ENCODE measurements around the gene MATR3. TPM values are rescaled to one million over a fixed set of nuclear protein-coding genes. Genes with fewer than 3 reads are reported as not detected.

MATR3 gene
- total RNA-seq, 4 donors from 2014 or later: 164 to 234 (median 220) TPM

- no peaks in the 10 kb centered on the region for H3K9me3 ChIP-seq
- no peak overlapping the region for H3K27ac ChIP-seq (replicated peaks in 1 of 4)
- no peak for TF ChIP-seq CTCF (IDR thresholded peaks at IDR 0.05)
- no peak for TF ChIP-seq EP300 (IDR thresholded peaks at IDR 0.05)
- no peak for TF ChIP-seq POLR2AphosphoS5 (IDR thresholded peaks at IDR 0.05)
- TF ChIP-seq POLR2A (IDR thresholded peaks at IDR 0.05; ENCODE audit: low read depth): no peak
- H3K4me1 ChIP-seq: peaks cover 10 to 28% (median 24%) of the 10 kb centered on the region in 4 donors
- no peaks in the 10 kb centered on the region for H3K27me3 ChIP-seq
- no peak for DNase-seq (ENCODE audit: extremely low spot score)
- intact Hi-C loops (cut with DNase I): loop anchor here (2.0 to 5.0 kb wide), 3 partner anchors 439 to 687 kb away; partner anchors contain the start of gene HSPA9
- H3K4me3 ChIP-seq: no peak overlapping the region
- no peaks in the 10 kb centered on the region for H3K36me3 ChIP-seq
- WGBS: 87% methylated on average over 3 of the region's 3 CpGs
These were observed 29.6 kb upstream of the MATR3 start for GRCh38 chr5:139263946-139264345.

GRCh38 chr5:139265001-139265400, 28.5 kb upstream of the MATR3 start:
- intact Hi-C loops (cut with DNase I): no loop called here

GRCh38 chr5:139266236-139266635, 27.3 kb upstream of the MATR3 start:
- Histone ChIP-seq H3K4me1 (peaks cover 18 to 32% (median 28%) of the 10 kb centered on the region in 4 donors), H3K27ac (replicated peaks in 1 of 4) (no peak overlapping the region), H3K4me3 (no peak overlapping the region), H3K9me3 (no peaks in the 10 kb centered on the region), H3K36me3 (no peaks in the 10 kb centered on the region), H3K27me3 (no peaks in the 10 kb centered on the region)
- 85% methylated on average over 11 of the region's 11 CpGs for WGBS
- TF ChIP-seq POLR2AphosphoS5 (IDR thresholded peaks at IDR 0.05) (no peak), POLR2A (IDR thresholded peaks at IDR 0.05; ENCODE audit: low read depth) (no peak), CTCF (IDR thresholded peaks at IDR 0.05) (no peak), EP300 (IDR thresholded peaks at IDR 0.05) (no peak)
- DNase-seq (ENCODE audit: extremely low spot score): no peak
- intact Hi-C loops (cut with DNase I): no loop called here

More at GRCh38 chr5:139265001-139265400, 28.5 kb upstream of the MATR3 start:
- Histone ChIP-seq H3K27ac (replicated peaks in 1 of 4) (no peak overlapping the region), H3K4me3 (no peak overlapping the region), H3K36me3 (no peaks in the 10 kb centered on the region), H3K9me3 (no peaks in the 10 kb centered on the region), H3K4me1 (peaks cover 10 to 29% (median 27%) of the 10 kb centered on the region in 4 donors), H3K27me3 (no peaks in the 10 kb centered on the region)
- TF ChIP-seq EP300 (IDR thresholded peaks at IDR 0.05) (no peak), POLR2A (IDR thresholded peaks at IDR 0.05; ENCODE audit: low read depth) (no peak), POLR2AphosphoS5 (IDR thresholded peaks at IDR 0.05) (no peak), CTCF (IDR thresholded peaks at IDR 0.05) (no peak)
- DNase-seq (ENCODE audit: extremely low spot score): no peak
- 65% methylated on average over 2 of the region's 2 CpGs for WGBS

GRCh38 chr5:139267481-139267880, 26.1 kb upstream of the MATR3 start:
- TF ChIP-seq POLR2AphosphoS5 (IDR thresholded peaks at IDR 0.05) (no peak), EP300 (IDR thresholded peaks at IDR 0.05) (no peak), CTCF (IDR thresholded peaks at IDR 0.05) (no peak), POLR2A (IDR thresholded peaks at IDR 0.05; ENCODE audit: low read depth) (no peak)
- intact Hi-C loops (cut with DNase I): no loop called here
- DNase-seq (ENCODE audit: extremely low spot score): no peak
- WGBS: 92% methylated on average over 2 of the region's 2 CpGs
- Histone ChIP-seq H3K36me3 (no peaks in the 10 kb centered on the region), H3K9me3 (no peaks in the 10 kb centered on the region), H3K4me1 (peaks cover 22 to 36% (median 27%) of the 10 kb centered on the region in 4 donors), H3K27me3 (no peaks in the 10 kb centered on the region), H3K27ac (replicated peaks in 1 of 4) (peak overlapping the region in 1 of 4 donors; percentile 59), H3K4me3 (no peak overlapping the region)

All from esophagus muscularis mucosa (tissue), 4 donors.